ENCODE results near the gene PTX3.

Gene PTX3

DNA sequence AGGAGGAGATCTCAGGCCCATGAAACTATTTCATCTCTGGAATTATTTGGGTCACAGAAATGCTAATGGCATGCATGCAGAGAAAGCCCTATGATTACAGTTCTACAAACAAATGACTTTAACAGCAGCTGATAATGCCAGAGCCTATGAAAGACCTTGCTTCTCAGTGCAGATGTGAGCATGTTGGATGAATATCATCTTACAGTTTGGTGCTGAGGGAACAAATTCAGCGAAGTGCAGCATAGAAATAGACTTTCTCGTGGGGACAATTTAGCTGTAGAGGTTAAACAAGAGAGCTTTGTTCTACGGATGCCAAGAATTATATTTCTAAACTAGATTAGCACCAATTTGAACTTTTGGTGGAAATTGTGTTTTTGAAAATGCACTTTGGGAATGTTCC lies 27.7 kb downstream of the PTX3 start:
- H3K4me1 ChIP-seq: no peaks in the 10 kb centered on the region
- no peak overlapping the region for H3K27ac ChIP-seq
- H3K36me3 ChIP-seq: no peaks in the 10 kb centered on the region
- H3K9me3 ChIP-seq: no peaks in the 10 kb centered on the region
- no peak overlapping the region for H3K4me3 ChIP-seq
- TF ChIP-seq, protein P1, sequence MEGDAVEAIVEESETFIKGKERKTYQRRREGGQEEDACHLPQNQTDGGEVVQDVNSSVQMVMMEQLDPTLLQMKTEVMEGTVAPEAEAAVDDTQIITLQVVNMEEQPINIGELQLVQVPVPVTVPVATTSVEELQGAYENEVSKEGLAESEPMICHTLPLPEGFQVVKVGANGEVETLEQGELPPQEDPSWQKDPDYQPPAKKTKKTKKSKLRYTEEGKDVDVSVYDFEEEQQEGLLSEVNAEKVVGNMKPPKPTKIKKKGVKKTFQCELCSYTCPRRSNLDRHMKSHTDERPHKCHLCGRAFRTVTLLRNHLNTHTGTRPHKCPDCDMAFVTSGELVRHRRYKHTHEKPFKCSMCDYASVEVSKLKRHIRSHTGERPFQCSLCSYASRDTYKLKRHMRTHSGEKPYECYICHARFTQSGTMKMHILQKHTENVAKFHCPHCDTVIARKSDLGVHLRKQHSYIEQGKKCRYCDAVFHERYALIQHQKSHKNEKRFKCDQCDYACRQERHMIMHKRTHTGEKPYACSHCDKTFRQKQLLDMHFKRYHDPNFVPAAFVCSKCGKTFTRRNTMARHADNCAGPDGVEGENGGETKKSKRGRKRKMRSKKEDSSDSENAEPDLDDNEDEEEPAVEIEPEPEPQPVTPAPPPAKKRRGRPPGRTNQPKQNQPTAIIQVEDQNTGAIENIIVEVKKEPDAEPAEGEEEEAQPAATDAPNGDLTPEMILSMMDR (IDR thresholded peaks at IDR 0.05): no peak
- intact Hi-C loops (cut with DNase I; ENCODE audit: low total_unique reads): no loop called here
- H3K27me3 ChIP-seq: no peaks in the 10 kb centered on the region
- no peak for DNase-seq

DNA sequence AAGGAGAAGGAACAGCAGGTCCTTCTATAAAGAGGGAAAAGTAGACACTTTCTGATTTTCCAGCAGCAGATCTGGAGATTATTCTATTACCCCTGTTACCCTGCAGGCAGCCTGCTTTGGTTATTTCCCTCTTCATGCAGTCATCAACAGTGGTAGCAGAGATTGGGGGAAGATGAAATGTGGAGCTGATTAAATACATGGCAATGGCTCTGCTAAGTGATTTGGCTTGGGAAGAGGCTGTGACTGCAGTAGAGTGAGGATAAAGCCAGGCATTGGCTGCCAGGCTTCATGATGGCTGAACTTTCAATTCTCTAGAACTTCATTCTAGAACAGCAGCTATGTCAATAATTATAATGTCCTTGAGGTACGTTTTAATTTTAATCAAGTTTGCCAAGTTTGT lies 29.1 kb downstream of the PTX3 start:
- intact Hi-C loops (cut with DNase I; ENCODE audit: low total_unique reads): no loop called here

DNA sequence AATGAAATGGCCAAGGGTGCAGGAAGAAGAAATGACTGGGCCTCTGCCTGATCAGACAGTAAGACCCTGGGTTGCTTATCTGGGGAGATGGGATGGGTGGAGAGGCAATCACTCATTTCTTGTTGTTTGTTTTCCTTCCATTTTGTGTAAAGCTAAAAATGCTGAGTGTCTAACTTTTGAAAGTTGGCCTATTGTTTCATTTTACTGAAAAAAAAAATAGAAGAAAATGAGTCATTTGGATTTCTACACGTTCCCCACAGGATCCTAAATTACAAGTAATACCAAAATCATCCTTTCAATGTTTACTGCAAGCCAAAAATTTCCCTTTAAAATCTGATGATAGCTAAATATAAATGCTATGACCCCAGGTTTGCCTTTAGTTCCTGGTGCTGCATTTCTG lies 30.6 kb downstream of the PTX3 start:
- Histone ChIP-seq H3K4me3 (no peak overlapping the region), H3K27me3 (no peaks in the 10 kb centered on the region), H3K4me1 (no peaks in the 10 kb centered on the region), H3K9me3 (no peaks in the 10 kb centered on the region), H3K36me3 (no peaks in the 10 kb centered on the region), H3K27ac (no peak overlapping the region)
- intact Hi-C loops (cut with DNase I; ENCODE audit: low total_unique reads): no loop called here
- TF ChIP-seq, protein P1 (IDR thresholded peaks at IDR 0.05): no peak
- no peak for DNase-seq

More for the DNA sequence above, 29.1 kb downstream of the PTX3 start:
- TF ChIP-seq, protein P1 (IDR thresholded peaks at IDR 0.05): no peak
- Histone ChIP-seq H3K4me1 (no peaks in the 10 kb centered on the region), H3K36me3 (no peaks in the 10 kb centered on the region), H3K27me3 (no peaks in the 10 kb centered on the region), H3K27ac (no peak overlapping the region), H3K9me3 (no peaks in the 10 kb centered on the region), H3K4me3 (no peak overlapping the region)
- DNase-seq: no peak

DNA sequence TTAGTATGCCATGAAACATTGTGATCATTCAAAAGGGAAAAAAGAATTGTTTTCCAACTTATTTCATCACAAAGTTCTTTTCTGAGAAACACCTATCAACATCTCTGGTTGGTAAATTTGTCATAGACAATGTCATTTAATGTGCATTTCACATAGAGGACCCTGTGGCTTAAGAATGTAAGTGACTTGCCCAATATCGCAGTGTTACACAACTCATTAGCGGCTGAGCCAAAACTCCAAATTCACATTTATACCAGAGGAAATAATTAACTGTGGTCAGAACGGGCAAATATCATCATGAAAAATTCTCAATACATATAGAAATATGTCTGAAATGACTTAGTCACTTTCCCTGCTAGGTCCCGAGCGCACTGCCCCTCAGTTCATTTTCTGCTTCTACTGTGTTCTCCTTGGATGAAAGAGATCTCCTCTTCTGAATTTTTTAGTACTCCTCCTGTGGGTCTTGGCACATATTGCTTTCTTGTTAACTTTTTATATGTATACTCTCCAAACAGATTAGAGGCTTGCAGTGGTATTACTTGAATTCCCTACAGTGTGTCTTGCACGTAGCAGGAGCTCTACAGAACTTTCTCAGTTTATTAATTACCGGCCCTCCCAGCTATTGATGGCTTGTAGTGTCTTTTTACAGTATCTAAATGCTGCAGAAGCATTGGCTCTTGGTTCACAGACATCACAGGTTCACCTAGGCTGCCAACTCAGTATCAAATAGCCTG lies 33.1 kb downstream of the PTX3 start:
- no peaks in the 10 kb centered on the region for H3K9me3 ChIP-seq
- H3K36me3 ChIP-seq: no peaks in the 10 kb centered on the region
- H3K27me3 ChIP-seq: no peaks in the 10 kb centered on the region
- TF ChIP-seq, protein P1 (IDR thresholded peaks at IDR 0.05): no peak
- H3K4me1 ChIP-seq: no peaks in the 10 kb centered on the region
- no peak overlapping the region for H3K4me3 ChIP-seq
- H3K27ac ChIP-seq: no peak overlapping the region
- intact Hi-C loops (cut with DNase I; ENCODE audit: low total_unique reads): no loop called here
- no peak for DNase-seq

DNA sequence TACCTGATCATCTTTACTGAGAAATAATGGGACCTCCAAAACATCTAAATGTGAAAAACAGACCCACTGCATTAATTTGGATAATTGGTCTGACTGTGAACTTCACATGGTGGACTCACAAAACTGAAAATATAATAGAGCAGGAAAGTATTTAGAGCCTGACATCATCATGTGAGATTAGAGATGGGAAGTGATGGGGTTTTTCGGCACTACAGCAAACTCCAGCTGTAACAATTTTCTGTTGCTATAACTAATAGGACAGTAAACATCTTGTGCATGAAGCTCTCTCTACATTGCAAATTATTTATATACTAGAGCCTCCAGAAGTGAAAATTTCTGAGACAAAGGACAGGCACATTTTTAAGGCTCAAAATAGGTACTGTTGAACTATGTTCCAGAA lies 34.4 kb downstream of the PTX3 start:
- Histone ChIP-seq H3K27ac (no peak overlapping the region), H3K4me1 (no peaks in the 10 kb centered on the region), H3K36me3 (no peaks in the 10 kb centered on the region), H3K4me3 (no peak overlapping the region), H3K9me3 (no peaks in the 10 kb centered on the region), H3K27me3 (no peaks in the 10 kb centered on the region)
- TF ChIP-seq, protein P1 (IDR thresholded peaks at IDR 0.05): no peak
- no peak for DNase-seq
- intact Hi-C loops (cut with DNase I; ENCODE audit: low total_unique reads): no loop called here

DNA sequence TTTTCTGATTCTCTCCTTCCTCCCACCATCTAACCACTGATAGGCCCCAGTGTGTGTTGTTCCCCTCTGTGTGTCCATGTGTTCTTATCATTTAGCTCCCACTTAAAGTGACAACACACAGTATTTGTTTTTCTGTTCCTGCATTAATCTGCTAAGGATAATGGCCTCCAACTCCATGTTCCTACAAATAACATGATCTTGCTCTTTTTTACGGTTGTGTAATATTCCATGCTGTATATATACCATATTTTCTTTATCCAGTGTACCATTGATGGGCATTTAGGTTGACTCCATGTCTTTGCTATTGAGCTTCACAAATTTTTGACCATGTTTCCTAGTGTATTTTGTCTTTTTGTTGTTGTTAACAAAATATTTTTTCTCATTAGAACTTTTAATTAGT lies 36.0 kb downstream of the PTX3 start:
- intact Hi-C loops (cut with DNase I; ENCODE audit: low total_unique reads): no loop called here
- Histone ChIP-seq H3K36me3 (no peaks in the 10 kb centered on the region), H3K27me3 (no peaks in the 10 kb centered on the region), H3K27ac (no peak overlapping the region), H3K4me1 (no peaks in the 10 kb centered on the region), H3K9me3 (no peaks in the 10 kb centered on the region), H3K4me3 (no peak overlapping the region)
- TF ChIP-seq, protein P1 (IDR thresholded peaks at IDR 0.05): no peak
- no peak for DNase-seq

Measured in tibial artery (tissue), 4 donors.